Prostate gland (tissue), 2 donors: ENCODE measurements around the gene GABBR2. TPM values are rescaled to one million over a fixed set of nuclear protein-coding genes. Genes with fewer than 3 reads are reported as not detected.

Experiments
- DNase-seq: peaks from one replicate; pipeline ENCODE4 v3.0.0-alpha.2; 2019; ENCODE audit warnings: low spot score
- H3K27ac ChIP-seq, 2 donors: fragments of 200-600 bp; sonication (generic); 2 replicates each; pipeline ENCODE4 v1.5.1; 2017 to 2019
- H3K27me3 ChIP-seq: fragments of 200-600 bp; sonication (generic); replicated peaks from 2 replicates; pipeline ENCODE4 v1.5.1; 2019; ENCODE audit not compliant: insufficient read depth
- H3K36me3 ChIP-seq, 2 donors: fragments of 200-600 bp; sonication (generic); 1 replicate in 1 of 2; 2 replicates in 1 of 2; pipeline versions ENCODE4 v1.5.1 to v1.8.1; 2017 to 2019
- H3K4me1 ChIP-seq: fragments of 200-600 bp; sonication (generic); replicated peaks from 2 replicates; pipeline ENCODE4 v1.5.1; 2019
- H3K4me3 ChIP-seq, 2 donors: fragments of 200-600 bp; sonication (generic); 2 replicates each; pipeline ENCODE4 v1.5.1; 2017 to 2019
- H3K9me3 ChIP-seq: fragments of 200-600 bp; sonication (generic); 2 replicates; pipeline ENCODE4 v1.5.1; 2017
- CTCF ChIP-seq, 4 experiments: fragments of 200-600 bp in 2 of 4; fragments of 450-650 bp in 2 of 4; sonication (generic) in 2 of 4; IDR thresholded peaks; 1 replicate in 3 of 4; 2 replicates in 1 of 4; pipeline ENCODE4 v1.5.1; 2016 to 2019; ENCODE audit warnings: antibody characterized with exemption in 4 of 4, mild to moderate bottlenecking in 2 of 4, moderate library complexity in 2 of 4
- POLR2A ChIP-seq: fragments of 450-650 bp; IDR thresholded peaks from one replicate; pipeline ENCODE4 v1.6.1; 2016; ENCODE audit warnings: antibody characterized with exemption, mild to moderate bottlenecking
- POLR2AphosphoS5 ChIP-seq: sonication (generic); formaldehyde crosslinking; IDR thresholded peaks from one replicate; pipeline ENCODE4 v1.6.1; 2017; ENCODE audit warnings: antibody characterized with exemption
- WGBS: methylation state at CpG from one replicate; pipeline ENCODE4 v1.1.5; 2018; 5-methylcytosine and 5-hydroxymethylcytosine counted together
- intact Hi-C: fragments of 100-400 bp; cut with DNase I; formaldehyde crosslinking; loops from one replicate; pipeline ENCODE4 v1.14.2; 2022
- total RNA-seq, 2 donors: library from RNA; depleted of rRNA; stranded (reverse); fragments of >200 nt; gene quantifications; one replicate each; pipeline ENCODE4 v1.1.0, GENCODE V29; 2016

GABBR2 gene
- total RNA-seq, 2 donors from 2014 or later = 0.97 TPM; not detected in 1

- H3K4me1 ChIP-seq = no peaks in the 10 kb centered on the region
- H3K9me3 ChIP-seq = no peaks in the 10 kb centered on the region
- H3K4me3 ChIP-seq = no peak overlapping the region
- 84% methylated on average over 1 of the region's 1 CpG for WGBS
- DNase-seq = no peak
- H3K27me3 ChIP-seq = peaks cover 5% of the 10 kb centered on the region
- intact Hi-C loops = no loop called here
- no peaks in the 10 kb centered on the region for H3K36me3 ChIP-seq
- H3K27ac ChIP-seq = no peak overlapping the region
- TF ChIP-seq CTCF (IDR thresholded peaks at IDR 0.05) (no peak), POLR2A (no peak), POLR2AphosphoS5 (no peak)
These were observed 6.1 kb upstream of the GABBR2 start for GRCh38 chr9:98714833-98715232.

GRCh38 chr9:98712987-98713386 is 4.3 kb upstream of the GABBR2 start:
- DNase-seq = no peak
- intact Hi-C loops = no loop called here
- TF ChIP-seq POLR2AphosphoS5 = no peak
- TF ChIP-seq POLR2A = no peak
- TF ChIP-seq CTCF (IDR thresholded peaks at IDR 0.05) = no peak
- no peaks in the 10 kb centered on the region for H3K36me3 ChIP-seq
- H3K4me1 ChIP-seq = no peaks in the 10 kb centered on the region
- no peak overlapping the region for H3K27ac ChIP-seq
- no peaks in the 10 kb centered on the region for H3K9me3 ChIP-seq
- H3K27me3 ChIP-seq = peaks cover 9% of the 10 kb centered on the region
- no peak overlapping the region for H3K4me3 ChIP-seq

- H3K36me3 ChIP-seq = no peaks in the 10 kb centered on the region
- intact Hi-C loops = no loop called here
- no peak overlapping the region for H3K4me3 ChIP-seq
- peaks cover 15% of the 10 kb centered on the region for H3K27me3 ChIP-seq
- 65% methylated on average over 14 of the region's 14 CpGs for WGBS
- H3K4me1 ChIP-seq = no peaks in the 10 kb centered on the region
- DNase-seq = no peak
- TF ChIP-seq POLR2A (no peak), POLR2AphosphoS5 (no peak), CTCF (IDR thresholded peaks at IDR 0.05) (no peak)
- H3K9me3 ChIP-seq = no peaks in the 10 kb centered on the region
- H3K27ac ChIP-seq = no peak overlapping the region
These were observed 1.5 kb upstream of the GABBR2 start for GRCh38 chr9:98709968-98710965.

GRCh38 chr9:98708103-98708932 is 417 bp downstream of the GABBR2 start:
- WGBS = 6% methylated on average over 41 of the region's 89 CpGs
- Histone ChIP-seq H3K4me1 (no peaks in the 10 kb centered on the region), H3K27ac (no peak overlapping the region), H3K4me3 (peak overlapping the region; percentile 13 to 32), H3K9me3 (no peaks in the 10 kb centered on the region), H3K27me3 (peaks cover 15% of the 10 kb centered on the region), H3K36me3 (no peaks in the 10 kb centered on the region)
- TF ChIP-seq POLR2AphosphoS5 (no peak), CTCF (IDR thresholded peaks at IDR 0.05) (no peak), POLR2A (no peak)
- intact Hi-C loops = no loop called here
- DNase-seq = no peak
